Gastroesophageal sphincter (tissue), 4 donors: Measurements from ENCODE around the gene TTLL12. TPM values are rescaled to one million over a fixed set of nuclear protein-coding genes. Genes with fewer than 3 reads are reported as not detected.

Experiments
- ATAC-seq: fragments of 150-250 bp; one replicate; pipeline ENCODE4 v1.9.1; 2016; ENCODE audit warnings: mild to moderate bottlenecking, moderate library complexity
- H3K27ac ChIP-seq, 4 donors: fragments of 200-600 bp; sonication (generic) in 3 of 4; 1 replicate in 3 of 4; 2 replicates in 1 of 4; pipeline ENCODE4 v1.5.1; 2016 to 2019
- H3K27me3 ChIP-seq: fragments of 200-600 bp; sonication (generic); one replicate; pipeline ENCODE4 v1.5.1; 2019
- H3K36me3 ChIP-seq, 2 donors: fragments of 200-600 bp; sonication (generic); one replicate each; pipeline ENCODE4 v1.5.1; 2019; ENCODE audit warnings: control low read depth in 1 of 2
- H3K4me1 ChIP-seq, 3 donors: fragments of 200-600 bp; sonication (generic); 1 replicate in 2 of 3; 2 replicates in 1 of 3; pipeline ENCODE4 v1.5.1; 2016 to 2019; ENCODE audit warnings: control low read depth in 2 of 3
- H3K4me3 ChIP-seq, 2 donors: fragments of 200-600 bp; sonication (generic); one replicate each; pipeline ENCODE4 v1.5.1; 2019; ENCODE audit warnings: mild to moderate bottlenecking in 1 of 2, moderate library complexity in 1 of 2
- H3K9me3 ChIP-seq, 3 donors: fragments of 200-600 bp; sonication (generic); one replicate each; pipeline ENCODE4 v1.5.1; 2017 to 2019; ENCODE audit warnings: control low read depth in 2 of 3
- CTCF ChIP-seq, 4 experiments: fragments of 200-600 bp in 2 of 4; fragments of 450-650 bp in 2 of 4; sonication (generic) in 1 of 4; IDR thresholded peaks; one replicate each; pipeline ENCODE4 v1.5.1; 2017 to 2019; ENCODE audit warnings: antibody characterized with exemption in 4 of 4, mild to moderate bottlenecking in 2 of 4, moderate library complexity in 2 of 4
- EP300 ChIP-seq: sonication (generic); formaldehyde crosslinking; IDR thresholded peaks from one replicate; pipeline ENCODE4 v1.6.1; 2017; ENCODE audit warnings: antibody characterized with exemption, mild to moderate bottlenecking
- POLR2A ChIP-seq, 2 donors: fragments of 450-650 bp; IDR thresholded peaks; one replicate each; pipeline ENCODE4 v1.6.1; 2017; ENCODE audit warnings: antibody characterized with exemption in 2 of 2, mild to moderate bottlenecking in 2 of 2, moderate library complexity in 1 of 2
- POLR2AphosphoS5 ChIP-seq: sonication (generic); formaldehyde crosslinking; IDR thresholded peaks from one replicate; pipeline ENCODE4 v1.6.1; 2017; ENCODE audit warnings: antibody characterized with exemption
- WGBS, 2 donors: methylation state at CpG; one replicate each; pipeline ENCODE4 v1.1.5; 2018; ENCODE audit warnings: low coverage in 1 of 2; 5-methylcytosine and 5-hydroxymethylcytosine counted together
- total RNA-seq, 4 donors: library from RNA; depleted of rRNA; stranded (reverse); fragments of >200 nt; gene quantifications; one replicate each; pipeline ENCODE4 v1.1.0, GENCODE V29; 2016

The TTLL12 gene
- total RNA-seq, 4 donors from 2014 or later: 20.8 to 34.5 (median 23.4) TPM

GRCh38 chr22:43142880-43143562 lies 43.9 kb downstream of the TTLL12 start, which contains the start of gene MCAT:
MCAT (minus strand) TSS chr22:43143398; CDS start chr22:43143348, 50 bp downstream.
- peak; percentile 49 to 57 for TF ChIP-seq POLR2A (IDR thresholded peaks at IDR 0.05)
- peak; percentile 55 for TF ChIP-seq POLR2AphosphoS5
- no peak for TF ChIP-seq CTCF (IDR thresholded peaks at IDR 0.05)
- TF ChIP-seq EP300: no peak
- Histone ChIP-seq H3K36me3 (peaks cover 0 to 32% of the 10 kb centered on the region in 2 donors), H3K4me1 (peaks cover 0 to 30% (median 7%) of the 10 kb centered on the region in 3 donors), H3K4me3 (peak within 1 kb of the TSS; percentile 85 to 88), H3K9me3 (no peaks in the 10 kb centered on the region), H3K27me3 (no peaks in the 10 kb centered on the region), H3K27ac (peak within 1 kb of the TSS; percentile 4 to 78 (median 76))
- ATAC-seq: peak; percentile 96
- 0% methylated on average over 2 to 11 of the region's 83 CpGs for WGBS, 2 donors

- no peak for ATAC-seq
- Histone ChIP-seq H3K27ac (peak overlapping the region in 1 of 4 donors; percentile 7), H3K4me1 (peaks cover 0 to 32% (median 2%) of the 10 kb centered on the region in 3 donors), H3K27me3 (no peaks in the 10 kb centered on the region), H3K9me3 (no peaks in the 10 kb centered on the region), H3K36me3 (peaks cover 0 to 94% of the 10 kb centered on the region in 2 donors), H3K4me3 (no peak overlapping the region)
- no peak for TF ChIP-seq POLR2A (IDR thresholded peaks at IDR 0.05)
- no peak for TF ChIP-seq POLR2AphosphoS5
- no peak for TF ChIP-seq CTCF (IDR thresholded peaks at IDR 0.05)
- no peak for TF ChIP-seq EP300
- WGBS, 2 donors: 52 to 58% methylated on average over 9 of the region's 10 CpGs
Measured at GRCh38 chr22:43136801-43137200, 50.1 kb downstream of the TTLL12 start.

GRCh38 chr22:43136255-43136654 lies 50.7 kb downstream of the TTLL12 start:
- Histone ChIP-seq H3K27ac (peak overlapping the region in 1 of 4 donors; percentile 7), H3K9me3 (no peaks in the 10 kb centered on the region), H3K4me1 (peaks cover 0 to 32% (median 0%) of the 10 kb centered on the region in 3 donors), H3K27me3 (no peaks in the 10 kb centered on the region), H3K36me3 (peaks cover 0 to 99% of the 10 kb centered on the region in 2 donors), H3K4me3 (no peak overlapping the region)
- peak; percentile 40 for ATAC-seq
- WGBS, 2 donors: 38% methylated on average over 4 of the region's 9 CpGs; no CpG with 5 or more reads in 1 of the 2 donors
- TF ChIP-seq POLR2A (IDR thresholded peaks at IDR 0.05) (no peak), CTCF (IDR thresholded peaks at IDR 0.05) (peak in 2 of 4 experiments; percentile 39 to 56), POLR2AphosphoS5 (no peak)

GRCh38 chr22:43135565-43135964 lies 51.4 kb downstream of the TTLL12 start:
- TF ChIP-seq CTCF (IDR thresholded peaks at IDR 0.05) (no peak), POLR2AphosphoS5 (no peak), POLR2A (IDR thresholded peaks at IDR 0.05) (no peak), EP300 (no peak)
- Histone ChIP-seq H3K27me3 (no peaks in the 10 kb centered on the region), H3K9me3 (no peaks in the 10 kb centered on the region), H3K36me3 (peaks cover 0 to 100% of the 10 kb centered on the region in 2 donors), H3K4me1 (peaks cover 0 to 27% (median 0%) of the 10 kb centered on the region in 3 donors), H3K4me3 (no peak overlapping the region), H3K27ac (no peak overlapping the region)
- WGBS, 2 donors: 70 to 100% methylated on average over 1 to 2 of the region's 5 CpGs
- no peak for ATAC-seq

GRCh38 chr22:43134553-43134952 lies 52.4 kb downstream of the TTLL12 start:
- Histone ChIP-seq H3K27me3 (no peaks in the 10 kb centered on the region), H3K27ac (no peak overlapping the region), H3K4me1 (peaks cover 0 to 27% (median 0%) of the 10 kb centered on the region in 3 donors), H3K9me3 (no peaks in the 10 kb centered on the region), H3K36me3 (peaks cover 0 to 91% of the 10 kb centered on the region in 2 donors), H3K4me3 (no peak overlapping the region)
- no peak for TF ChIP-seq POLR2AphosphoS5
- TF ChIP-seq POLR2A (IDR thresholded peaks at IDR 0.05): no peak
- TF ChIP-seq CTCF (IDR thresholded peaks at IDR 0.05): no peak
- no peak for TF ChIP-seq EP300
- no peak for ATAC-seq
- 60% methylated on average over 1 of the region's 4 CpGs; no CpG with 5 or more reads in 1 of the 2 donors for WGBS, 2 donors
